Forelimb muscle (tissue), 1 donor: ENCODE measurements around the gene SDC1. TPM values are rescaled to one million over a fixed set of nuclear protein-coding genes. Genes with fewer than 3 reads are reported as not detected.

ENCODE experiments used
- polyA plus RNA-seq: library from polyadenylated mRNA; unstranded; fragments of 120-200 nt; gene quantifications from one replicate; pipeline ENCODE4 v1.2.1, GENCODE V29; 2013; ENCODE audit not compliant: insufficient read length

The SDC1 gene
- polyA plus RNA-seq, 1 donor, result 6.0 TPM

Other genes starting within 250 kb of the SDC1 start
- 7.3 TPM for gene WDR35, start 235.0 kb downstream of the SDC1 start, polyA plus RNA-seq
- 1.6 TPM for gene MATN3, start 212.5 kb downstream of the SDC1 start, polyA plus RNA-seq
- gene LAPTM4A, start 173.5 kb downstream of the SDC1 start, polyA plus RNA-seq, result 322 TPM
- gene PUM2, start 125.7 kb upstream of the SDC1 start, polyA plus RNA-seq, result 57.6 TPM
- 119 TPM for gene RHOB, start 221.9 kb upstream of the SDC1 start, polyA plus RNA-seq